GM23338 (cell line): ENCODE data around the gene UXS1. TPM values are rescaled to one million over a fixed set of nuclear protein-coding genes. Genes with fewer than 3 reads are reported as not detected.

Experiments used
- ATAC-seq: fragments of 200-7000 bp; cut with Tn5 transposase; 3 replicates; pipeline ENCODE4 v1.9.1; 2020
- DNase-seq: peaks from one replicate; pipeline ENCODE4 v3.0.0-alpha.2; 2015; ENCODE audit warnings: low spot score
- H2AFZ ChIP-seq: fragments of 200-600 bp; sonication (generic); 2 replicates; pipeline ENCODE4 v1.8.0; 2016; ENCODE audit warnings: antibody characterized with exemption, mild to moderate bottlenecking, moderate library complexity
- H3F3A ChIP-seq: fragments of 200-600 bp; sonication (generic); replicated peaks from 2 replicates; pipeline ENCODE4 v1.8.0; 2017; ENCODE audit warnings: antibody characterized with exemption, mixed run types, low read depth
- H3K27ac ChIP-seq: fragments of 200-600 bp; sonication (generic); 2 replicates; pipeline ENCODE4 v1.6.1; 2016; ENCODE audit warnings: low read depth
- H3K27me3 ChIP-seq: fragments of 200-600 bp; sonication (generic); 2 replicates; pipeline ENCODE4 v1.8.0; 2016; ENCODE audit warnings: mild to moderate bottlenecking, mixed run types, moderate library complexity; ENCODE audit not compliant: insufficient read depth
- H3K36me3 ChIP-seq: fragments of 200-600 bp; sonication (generic); 2 replicates; pipeline ENCODE4 v1.8.0; 2016; ENCODE audit warnings: mild to moderate bottlenecking; ENCODE audit not compliant: insufficient read depth
- H3K4me1 ChIP-seq: fragments of 200-600 bp; sonication (generic); 2 replicates; pipeline ENCODE4 v1.8.0; 2016; ENCODE audit warnings: mild to moderate bottlenecking, moderate library complexity; ENCODE audit not compliant: insufficient read depth
- H3K4me2 ChIP-seq: fragments of 200-600 bp; sonication (generic); 2 replicates; pipeline ENCODE4 v1.7.1; 2017; ENCODE audit warnings: mixed run types
- H3K4me3 ChIP-seq: fragments of 200-600 bp; sonication (generic); 2 replicates; pipeline ENCODE4 v1.6.1; 2016; ENCODE audit warnings: mixed run types
- H3K79me2 ChIP-seq: fragments of 200-600 bp; sonication (generic); replicated peaks from 2 replicates; pipeline ENCODE4 v1.8.0; 2017; ENCODE audit warnings: mild to moderate bottlenecking; ENCODE audit not compliant: insufficient read depth
- H3K9me2 ChIP-seq: fragments of 200-600 bp; sonication (generic); 2 replicates; pipeline ENCODE4 v1.8.0; 2017; ENCODE audit not compliant: insufficient read depth
- H4K20me1 ChIP-seq: fragments of 200-600 bp; sonication (generic); replicated peaks from 2 replicates; pipeline ENCODE4 v1.8.0; 2017; ENCODE audit warnings: mild to moderate bottlenecking; ENCODE audit not compliant: insufficient read depth
- H3K27ac Mint-ChIP-seq: 2 replicates; pipeline ENCODE4 v1.8.0; 2020; ENCODE audit warnings: inconsistent platforms, mild to moderate bottlenecking, moderate library complexity, mixed read lengths
- H3K27me3 Mint-ChIP-seq: 3 replicates; pipeline ENCODE4 v1.8.0; 2022; ENCODE audit warnings: low read depth, mild to moderate bottlenecking, moderate library complexity, mixed read lengths, inconsistent platforms; ENCODE audit not compliant: insufficient read depth, poor library complexity
- H3K36me3 Mint-ChIP-seq: 3 replicates; pipeline ENCODE4 v1.8.0; 2021; ENCODE audit warnings: low read depth, mild to moderate bottlenecking, inconsistent platforms, moderate library complexity, mixed read lengths
- H3K4me1 Mint-ChIP-seq: 3 replicates; pipeline ENCODE4 v1.8.0; 2020; ENCODE audit warnings: mild to moderate bottlenecking, inconsistent platforms, mixed read lengths
- H3K4me3 Mint-ChIP-seq: 3 replicates; pipeline ENCODE4 v1.8.0; 2021; ENCODE audit warnings: moderate library complexity, mild to moderate bottlenecking, inconsistent platforms, mixed read lengths
- H3K9me3 Mint-ChIP-seq: 3 replicates; pipeline ENCODE4 v1.8.0; 2020; ENCODE audit warnings: moderate library complexity, mild to moderate bottlenecking, inconsistent platforms, mixed read lengths
- CREB1 ChIP-seq: fragments of 250-450 bp; sonication (Bioruptor Pico); IDR thresholded peaks from 2 replicates; pipeline ENCODE4 v1.5.0; 2020; ENCODE audit warnings: low read depth, mild to moderate bottlenecking, moderate library complexity
- CTCF ChIP-seq, 2 experiments: fragments of 200-600 bp in 1 of 2; sonication (generic) in 1 of 2; conservative IDR thresholded peaks; 2 replicates each; pipeline versions ENCODE4 v1.5.1 to v1.6.1; 2016 to 2017; ENCODE audit warnings: antibody characterized with exemption in 2 of 2, low read depth in 2 of 2, mild to moderate bottlenecking in 2 of 2, moderate library complexity in 1 of 2
- ETS1 ChIP-seq: IDR thresholded peaks from 2 replicates; pipeline ENCODE4 v1.6.1; 2016; ENCODE audit warnings: antibody characterized with exemption
- EZH2phosphoT487 ChIP-seq: fragments of 200-600 bp; sonication (generic); IDR thresholded peaks from one replicate; pipeline ENCODE4 v1.8.1; 2018; ENCODE audit warnings: antibody characterized with exemption; ENCODE audit not compliant: unreplicated experiment
- ZNF114 ChIP-seq: fragments of 250-450 bp; sonication (Bioruptor Pico); IDR thresholded peaks from 2 replicates; pipeline ENCODE4 v1.5.0; 2020; ENCODE audit warnings: mild to moderate bottlenecking, moderate library complexity
- ZNF462 ChIP-seq: fragments of 250-450 bp; sonication (Bioruptor Pico); IDR thresholded peaks from 2 replicates; pipeline ENCODE4 v1.5.0; 2020; ENCODE audit warnings: mild to moderate bottlenecking, moderate library complexity
- polyA plus RNA-seq: library from polyadenylated mRNA; unstranded; fragments of >200 nt; fragmentation: Nextera tagmentation; extraction: Ambion mirVana; gene quantifications from 2 replicates; pipeline ENCODE4 v1.2.1, GENCODE V29; 2016
- total RNA-seq: library from RNA; depleted of rRNA; stranded (reverse); fragments of >200 nt; shearing (Covaris generic); gene quantifications from 2 replicates; pipeline ENCODE4 v1.2.3, GENCODE V29; 2014

Gene UXS1
- total and polyA plus RNA-seq, 2 experiments from 2014 or later = 48.7 to 131 TPM

- TF ChIP-seq ZNF462 (CRISPR knock-in tag) (no peak), EZH2phosphoT487 (no peak)
Observed at GRCh38 chr2:106153781-106154180, 40.3 kb downstream of the UXS1 start (continued).

- Histone ChIP-seq H2AFZ (no peak overlapping the region), H3F3A (no peaks in the 10 kb centered on the region), H3K36me3 (peaks cover 2% of the 10 kb centered on the region; the same call in 1 of the 2 replicates), H3K4me1 (peaks cover 21% of the 10 kb centered on the region; the same call in 1 of the 2 replicates), H3K9me2 (no peaks in the 10 kb centered on the region), H4K20me1 (peaks cover 3% of the 10 kb centered on the region; the same call in 1 of the 2 replicates), H3K27me3 (no peaks in the 10 kb centered on the region), H3K4me2 (no peak overlapping the region), H3K79me2 (peaks cover 20% of the 10 kb centered on the region), H3K27ac (no peak overlapping the region), H3K4me3 (no peak overlapping the region)
- Mint-ChIP-seq H3K9me3 (no peaks in the 10 kb centered on the region; the same call in 2 of the 3 replicates), H3K36me3 (peaks cover 44% of the 10 kb centered on the region), H3K27ac (no peak overlapping the region), H3K4me3 (no peak overlapping the region), H3K27me3 (peaks cover 3% of the 10 kb centered on the region), H3K4me1 (peaks cover 20% of the 10 kb centered on the region)
- ATAC-seq (no peak), DNase-seq (no peak)
- TF ChIP-seq ZNF462 (CRISPR knock-in tag) (no peak), ZNF114 (CRISPR knock-in tag) (no peak), CREB1 (CRISPR knock-in tag) (no peak), EZH2phosphoT487 (no peak), CTCF (conservative IDR thresholded peaks at IDR 0.05; ENCODE audit: low read depth in 2 of 2) (no peak), ETS1 (no peak)
Observed at GRCh38 chr2:106147665-106148064, 46.4 kb downstream of the UXS1 start.
